ENCODE results near the gene OPRPN.

GRCh38 chr4:70359115-70359661 is 38.6 kb upstream of the OPRPN start:
- no peak for TF ChIP-seq ELF4 (CRISPR knock-in tag; IDR thresholded peaks at IDR 0.05; ENCODE audit: low read depth)
- no peak for TF ChIP-seq ATF2 (CRISPR knock-in tag; IDR thresholded peaks at IDR 0.05; ENCODE audit: borderline replicate concordance, low read depth)
